HG02852 (cell line): ENCODE measurements around the gene TIMM9.
"Not testable (repeated sequence)": the region's sequence is repeated elsewhere in the genome, so short reads cannot be mapped to it uniquely, and the experiment has no call there.

ENCODE experiments used
- ATAC-seq: cut with Tn5 transposase; IDR thresholded peaks from one replicate; pipeline ENCODE4 v1.9.1; 2021; ENCODE audit warnings: mild to moderate bottlenecking, moderate library complexity; ENCODE audit not compliant: unreplicated experiment

TIMM9 gene

DNA sequence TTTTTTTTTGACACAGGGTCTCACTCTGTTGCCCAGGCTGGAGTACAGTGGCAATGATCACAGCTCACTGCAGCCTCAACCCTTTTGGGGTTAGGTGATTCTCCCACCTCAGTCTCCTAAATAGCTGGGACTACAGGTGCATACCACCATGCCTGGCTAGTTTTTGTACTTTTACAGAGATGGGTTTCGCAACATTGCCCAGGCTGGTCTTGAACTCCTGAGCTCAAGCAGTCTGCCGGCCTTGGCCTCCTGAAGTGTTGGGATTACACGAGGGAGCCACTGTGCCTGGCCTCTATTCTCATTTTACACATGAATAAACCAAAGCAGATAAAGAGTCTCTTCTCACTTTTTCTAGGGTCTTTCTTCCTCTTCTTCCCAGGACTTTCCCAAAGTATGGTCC is 28.4 kb downstream of the TIMM9 start:
- ATAC-seq: no peak

GRCh38 chr14:58398495-58398894 is 28.8 kb downstream of the TIMM9 start:
- no peak for ATAC-seq

- ATAC-seq: no peak
Observed at GRCh38 chr14:58397156-58397555, 30.2 kb downstream of the TIMM9 start.

GRCh38 chr14:58395812-58396788 is 31.2 kb downstream of the TIMM9 start, which contains the start of gene TOMM20L:
Gene TOMM20L, plus strand, starts transcription at chr14:58395930. Its CDS starts 28 bp downstream, at chr14:58395958.
- ATAC-seq: peak; percentile 95

DNA sequence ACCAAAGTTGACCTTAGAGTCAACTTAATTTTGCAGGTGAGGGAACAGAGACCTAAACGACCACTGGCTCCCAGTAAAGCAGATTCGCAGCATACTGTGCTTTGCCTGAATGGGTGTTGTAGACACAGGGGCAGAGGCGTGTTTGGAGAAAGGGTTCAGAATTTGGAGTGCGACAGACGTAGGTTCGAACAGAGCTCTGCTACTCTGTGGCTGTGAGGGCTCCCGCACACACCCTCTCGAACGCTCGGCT is 31.8 kb downstream of the TIMM9 start:
- ATAC-seq: no peak

- ATAC-seq: no peak
Observed at GRCh38 chr14:58390830-58391229, 36.5 kb downstream of the TIMM9 start.

- ATAC-seq: no peak
Observed at GRCh38 chr14:58376791-58377190, 50.5 kb downstream of the TIMM9 start.

DNA sequence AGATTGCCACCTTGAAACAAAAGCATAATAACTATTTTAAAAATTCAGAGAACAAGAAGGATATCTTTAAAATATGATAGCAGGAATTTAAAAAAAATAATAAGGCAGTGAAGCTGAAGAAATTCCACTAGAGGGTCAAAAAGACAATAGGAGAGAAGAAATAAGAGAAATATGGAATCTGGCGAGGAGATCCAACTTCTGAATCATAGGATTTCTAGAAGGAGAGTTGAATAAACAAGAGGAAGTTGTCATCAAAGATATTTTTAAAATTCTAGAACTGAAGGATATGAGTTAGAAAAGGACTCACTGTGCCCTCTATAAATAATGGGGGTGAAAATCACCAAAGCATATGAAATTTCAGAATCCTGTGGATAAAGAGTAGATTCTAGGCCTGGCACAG is 58.4 kb downstream of the TIMM9 start:
- ATAC-seq: no peak

DNA sequence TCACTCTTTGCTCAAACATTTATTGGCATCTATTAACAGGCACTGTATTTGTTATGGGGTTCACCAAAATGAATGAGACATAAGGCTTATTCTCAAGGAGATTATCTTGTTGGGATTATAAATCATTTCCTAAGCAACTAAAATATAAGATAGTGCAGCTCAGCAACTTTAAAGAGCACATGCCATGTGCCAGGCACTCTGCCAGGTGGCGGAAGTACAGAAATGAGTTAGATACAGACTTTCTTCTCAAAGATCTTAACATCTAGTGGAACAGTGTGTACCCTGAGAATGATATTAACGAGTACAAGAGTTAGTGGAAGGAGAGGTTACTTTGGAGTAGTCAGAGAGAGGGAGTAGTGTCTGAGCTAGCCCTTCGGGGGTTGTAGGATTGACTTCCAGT is 60.0 kb downstream of the TIMM9 start:
- ATAC-seq: no peak

- no peak for ATAC-seq
Observed at GRCh38 chr14:58364316-58364715, 63.0 kb downstream of the TIMM9 start.

GRCh38 chr14:58362798-58363412 is 64.4 kb downstream of the TIMM9 start:
- peak; percentile 55 for ATAC-seq

DNA sequence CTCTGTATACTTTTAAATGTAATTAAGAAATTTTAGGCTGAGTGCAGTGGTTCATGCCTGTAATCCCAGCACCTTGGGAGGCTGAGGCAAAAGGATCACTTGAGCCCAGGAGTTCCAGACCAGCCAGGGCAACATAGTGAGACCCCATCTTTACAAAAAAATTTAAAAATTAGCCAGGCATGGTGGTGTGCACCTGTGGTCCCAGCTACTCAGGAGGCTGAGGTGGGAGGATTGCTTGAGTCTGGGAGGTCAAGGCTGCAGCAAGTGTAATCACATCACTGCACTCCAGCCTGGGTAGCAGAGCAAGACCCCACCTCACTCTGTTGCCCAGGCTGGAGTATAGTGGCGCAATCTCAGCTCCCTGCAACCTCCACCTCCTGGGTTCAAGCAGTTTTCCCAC is 65.1 kb downstream of the TIMM9 start:
- ATAC-seq: not testable (repeated sequence)
